B cell (primary cell): ENCODE results near the gene FLII. TPM values are rescaled to one million over a fixed set of nuclear protein-coding genes. Genes with fewer than 3 reads are reported as not detected.

Experiments
- ATAC-seq: fragments of 200-7000 bp; cut with Tn5 transposase; one replicate; pipeline ENCODE4 v1.10.0; 2021; ENCODE audit warnings: low read depth, mild to moderate bottlenecking, moderate number of reproducible peaks, moderate library complexity
- CTCF ChIA-PET: fragments of 350-600 bp; sonication (Branson Sonifier 250); formaldehyde crosslinking; loops from one replicate; lab custom pipeline; 2021; ENCODE audit warnings: antibody characterized with exemption, inconsistent platforms; lab: Charles Lee
- POLR2A ChIA-PET: fragments of 350-600 bp; sonication (Branson Sonifier 250); formaldehyde crosslinking; loops from one replicate; lab custom pipeline; 2021; ENCODE audit warnings: antibody characterized with exemption; lab: Charles Lee
- DNase-seq: peaks from one replicate; pipeline ENCODE4 v3.0.0; 2013
- H2AFZ ChIP-seq: 2 replicates; pipeline ENCODE4 v1.6.1; 2012; ENCODE audit warnings: mild to moderate bottlenecking, low read depth, low read length; ENCODE audit not compliant: insufficient read depth, poor library complexity, severe bottlenecking
- H3K27ac ChIP-seq, 2 donors: 1 replicate in 1 of 2; 2 replicates in 1 of 2; pipeline ENCODE4 v1.5.1; 2012 to 2013; ENCODE audit warnings: low read length in 2 of 2, mild to moderate bottlenecking in 2 of 2, moderate library complexity in 1 of 2
- H3K27me3 ChIP-seq, 4 experiments: fragments of 200-600 bp in 1 of 4; sonication (generic) in 1 of 4; replicated peaks in 1 of 4; 1 replicate in 2 of 4; 2 replicates in 2 of 4; pipeline versions ENCODE4 v1.6.1 to v1.7.0; 2013 to 2016; ENCODE audit warnings: low read length in 3 of 4, mild to moderate bottlenecking in 2 of 4, mixed read lengths in 1 of 4, moderate library complexity in 1 of 4; ENCODE audit not compliant: insufficient read depth in 4 of 4, control insufficient read depth in 3 of 4; ENCODE audit errors: control extremely low read depth in 1 of 4
- H3K36me3 ChIP-seq, 2 experiments: replicated peaks in 1 of 2; 1 replicate in 1 of 2; 2 replicates in 1 of 2; pipeline versions ENCODE4 v1.6.1 to v1.7.1; 2013; ENCODE audit warnings: low read length in 1 of 2; ENCODE audit not compliant: insufficient read depth in 2 of 2, control insufficient read depth in 1 of 2; ENCODE audit errors: control extremely low read depth in 1 of 2, extremely low read depth in 1 of 2
- H3K4me1 ChIP-seq, 2 donors: fragments of 200-600 bp in 1 of 2; sonication (generic) in 1 of 2; 1 replicate in 1 of 2; 2 replicates in 1 of 2; pipeline versions ENCODE4 v1.5.1 to v1.6.1; 2013 to 2017; ENCODE audit warnings: low read length in 2 of 2; ENCODE audit not compliant: control insufficient read depth in 2 of 2, insufficient read depth in 2 of 2
- H3K4me2 ChIP-seq: replicated peaks from 2 replicates; pipeline ENCODE3; 2012; ENCODE audit warnings: mild to moderate bottlenecking, low read depth, low read length; ENCODE audit not compliant: poor library complexity, severe bottlenecking
- H3K4me3 ChIP-seq, 5 experiments: fragments of 200-600 bp in 1 of 5; sonication (generic) in 1 of 5; 1 replicate in 3 of 5; 2 replicates in 2 of 5; pipeline versions ENCODE4 v1.5.1 to v1.7.0; 2011 to 2016; ENCODE audit warnings: low read length in 4 of 5, mild to moderate bottlenecking in 4 of 5, low read depth in 2 of 5, control low read depth in 1 of 5, moderate library complexity in 1 of 5; ENCODE audit not compliant: insufficient read depth in 1 of 5; ENCODE audit errors: control extremely low read depth in 1 of 5, extremely low read depth in 1 of 5
- H3K79me2 ChIP-seq: fragments of 200-600 bp; sonication (generic); one replicate; pipeline ENCODE4 v1.6.0; 2016; ENCODE audit warnings: low read length; ENCODE audit not compliant: control insufficient read depth, insufficient read depth
- H3K9ac ChIP-seq: fragments of 200-600 bp; sonication (generic); 2 replicates; pipeline ENCODE4 v1.6.1; 2017; ENCODE audit warnings: mild to moderate bottlenecking, low read length, moderate library complexity
- H3K9me3 ChIP-seq, 3 donors: one replicate each; pipeline versions ENCODE4 v1.6.1 to v1.7.1; 2013; ENCODE audit warnings: low read length in 2 of 3; ENCODE audit not compliant: control insufficient read depth in 2 of 3, insufficient read depth in 1 of 3; ENCODE audit errors: control extremely low read depth in 1 of 3
- H4K20me1 ChIP-seq: 2 replicates; pipeline ENCODE4 v1.6.0; 2012; ENCODE audit warnings: mild to moderate bottlenecking, low read length; ENCODE audit not compliant: insufficient read depth, control insufficient read depth, poor library complexity, severe bottlenecking
- H3K27ac Mint-ChIP-seq: one replicate; pipeline ENCODE4 v1.8.0; 2021; ENCODE audit warnings: mixed read lengths
- H3K27me3 Mint-ChIP-seq: one replicate; pipeline ENCODE4 v1.8.0; 2021; ENCODE audit warnings: mixed read lengths
- H3K4me1 Mint-ChIP-seq: one replicate; pipeline ENCODE4 v1.8.0; 2021; ENCODE audit warnings: mixed read lengths
- H3K4me3 Mint-ChIP-seq: one replicate; pipeline ENCODE4 v1.8.0; 2021; ENCODE audit warnings: mixed read lengths
- H3K9me3 Mint-ChIP-seq: one replicate; pipeline ENCODE4 v1.8.0; 2022; ENCODE audit warnings: mixed read lengths; ENCODE audit not compliant: insufficient read depth
- EZH2 ChIP-seq: IDR thresholded peaks from 2 replicates; pipeline ENCODE4 v1.6.1; 2012; ENCODE audit warnings: borderline replicate concordance, low read depth, mild to moderate bottlenecking, moderate library complexity, low read length; ENCODE audit not compliant: insufficient read depth, poor library complexity, severe bottlenecking
- WGBS: methylation state at CpG from one replicate; pipeline ENCODE4 v1.1.5; 2013; ENCODE audit warnings: missing lambda C conversion rate; ENCODE audit not compliant: insufficient coverage; 5-methylcytosine and 5-hydroxymethylcytosine counted together
- intact Hi-C: fragments of 100-400 bp; cut with micrococcal nuclease; formaldehyde crosslinking; loops from one replicate; pipeline ENCODE4 v1.10.0; 2022
- polyA plus RNA-seq: library from polyadenylated mRNA; depleted of rRNA; stranded (reverse); fragments of >200 nt; gene quantifications from 2 replicates; pipeline ENCODE4 v1.2.3, GENCODE V29; 2012
- total RNA-seq, 2 donors: library from RNA; stranded (reverse); fragments of 120-200 nt in 1 of 2; gene quantifications; 1 replicate in 1 of 2; 2 replicates in 1 of 2; pipeline versions ENCODE4 v1.2.3 to v1.2.4, GENCODE V29; 2013 to 2022
- TF ChIP-seq, protein P1 (sequence below): fragments of 200-600 bp; IDR thresholded peaks from one replicate; pipeline ENCODE4 v1.8.0; 2022; ENCODE audit warnings: antibody characterized with exemption, mild to moderate bottlenecking

Gene FLII
- total and polyA plus RNA-seq, 2 donors (not counting 1 experiment from before 2014, with no cell fraction given) = 357 to 531 TPM

DNA sequence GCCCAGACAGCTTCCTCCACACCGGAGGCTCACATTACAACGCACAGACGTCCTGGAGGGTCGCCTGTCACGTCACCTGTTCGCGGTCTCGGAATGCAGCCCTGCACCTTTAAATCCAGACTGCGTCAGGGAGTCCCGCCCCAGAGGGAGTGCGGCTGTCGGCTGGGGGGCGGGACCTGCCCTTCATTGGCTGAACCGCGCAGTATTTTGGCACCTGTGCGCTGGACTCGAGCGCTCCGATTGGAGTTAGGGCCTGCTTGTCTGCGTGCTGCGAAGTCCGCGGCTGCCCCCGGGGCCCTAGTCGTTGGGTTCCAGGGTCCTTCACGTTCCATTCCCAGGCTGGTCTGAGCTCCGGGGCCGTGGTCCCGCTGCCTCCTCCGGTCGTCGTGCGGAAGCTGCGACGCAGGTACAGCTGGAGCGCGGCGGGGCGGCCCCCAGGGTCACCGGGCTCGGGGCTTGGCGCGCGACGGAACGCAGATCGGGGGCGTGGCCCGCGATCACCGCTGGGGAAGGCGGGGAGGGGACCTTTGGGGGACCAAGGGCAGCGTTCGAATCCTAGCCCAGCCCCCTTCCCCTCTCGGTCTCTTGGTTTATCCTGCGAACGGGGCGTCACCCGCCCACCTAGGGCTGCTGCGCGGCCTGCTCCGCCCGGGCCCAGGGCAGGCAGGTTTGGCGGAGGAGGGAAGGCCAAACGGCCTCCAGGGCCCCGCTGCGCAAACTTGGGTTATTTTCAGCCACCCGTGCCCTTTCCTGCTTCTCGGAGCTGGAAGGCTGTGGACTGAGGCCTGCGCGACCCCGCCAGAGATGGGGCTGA, 2.0 kb upstream of the FLII start, which contains the start of gene MIEF2:
MIEF2 (plus strand) TSS at position 331 of the 814 bp plus-strand sequence. CDS start 2,059 bp downstream, outside the sequence.
- H3K4me2 ChIP-seq = peak within 1 kb of the TSS; percentile 83
- H4K20me1 ChIP-seq = peaks cover 28% of the 10 kb centered on the region
- POLR2A ChIA-PET = interaction anchor here (1.0 kb wide), 1 partner anchor 55 kb away, joined by 4 read pairs; the partner anchor contains the start of genes SMCR8 and TOP3A
- DNase-seq (peak; percentile 94), ATAC-seq (peak; percentile 85)
- peak within 1 kb of the TSS; percentile 75 for H3K9ac ChIP-seq
- Mint-ChIP-seq H3K27me3 (no peaks in the 10 kb centered on the region), H3K27ac (peak within 1 kb of the TSS; percentile 87), H3K9me3 (no peaks in the 10 kb centered on the region), H3K4me3 (peak within 1 kb of the TSS; percentile 86), H3K4me1 (peaks cover 31% of the 10 kb centered on the region)
- H3K4me3 ChIP-seq = peak within 1 kb of the TSS; percentile 45 to 88 (median 77)
- no peak for TF ChIP-seq EZH2
- TF ChIP-seq, protein P1, sequence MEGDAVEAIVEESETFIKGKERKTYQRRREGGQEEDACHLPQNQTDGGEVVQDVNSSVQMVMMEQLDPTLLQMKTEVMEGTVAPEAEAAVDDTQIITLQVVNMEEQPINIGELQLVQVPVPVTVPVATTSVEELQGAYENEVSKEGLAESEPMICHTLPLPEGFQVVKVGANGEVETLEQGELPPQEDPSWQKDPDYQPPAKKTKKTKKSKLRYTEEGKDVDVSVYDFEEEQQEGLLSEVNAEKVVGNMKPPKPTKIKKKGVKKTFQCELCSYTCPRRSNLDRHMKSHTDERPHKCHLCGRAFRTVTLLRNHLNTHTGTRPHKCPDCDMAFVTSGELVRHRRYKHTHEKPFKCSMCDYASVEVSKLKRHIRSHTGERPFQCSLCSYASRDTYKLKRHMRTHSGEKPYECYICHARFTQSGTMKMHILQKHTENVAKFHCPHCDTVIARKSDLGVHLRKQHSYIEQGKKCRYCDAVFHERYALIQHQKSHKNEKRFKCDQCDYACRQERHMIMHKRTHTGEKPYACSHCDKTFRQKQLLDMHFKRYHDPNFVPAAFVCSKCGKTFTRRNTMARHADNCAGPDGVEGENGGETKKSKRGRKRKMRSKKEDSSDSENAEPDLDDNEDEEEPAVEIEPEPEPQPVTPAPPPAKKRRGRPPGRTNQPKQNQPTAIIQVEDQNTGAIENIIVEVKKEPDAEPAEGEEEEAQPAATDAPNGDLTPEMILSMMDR = no peak
- peaks cover 28 to 43% of the 10 kb centered on the region in 2 donors for H3K4me1 ChIP-seq
- CTCF ChIA-PET = interaction anchor here (1.2 kb wide), 1 partner anchor 13 kb away, joined by 6 read pairs; no protein-coding TSS in a partner anchor
- peak within 1 kb of the TSS; percentile 84 to 89 for H3K27ac ChIP-seq
- H3K36me3 ChIP-seq = peaks cover 0 to 33% of the 10 kb centered on the region in 2 experiments
- under 1% methylated on average over 72 of the region's 72 CpGs for WGBS
- peaks cover 56% of the 10 kb centered on the region for H3K79me2 ChIP-seq
- intact Hi-C loops = loop anchor here (1.0 kb wide), 2 partner anchors 35 to 55 kb away; partner anchors contain the start of genes LLGL1 and SMCR8
- no peaks in the 10 kb centered on the region for H3K27me3 ChIP-seq
- H3K9me3 ChIP-seq = no peaks in the 10 kb centered on the region
- peak within 1 kb of the TSS; percentile 87 for H2AFZ ChIP-seq
